Measurements from ENCODE around the gene SEZ6.

The SEZ6 gene

DNA sequence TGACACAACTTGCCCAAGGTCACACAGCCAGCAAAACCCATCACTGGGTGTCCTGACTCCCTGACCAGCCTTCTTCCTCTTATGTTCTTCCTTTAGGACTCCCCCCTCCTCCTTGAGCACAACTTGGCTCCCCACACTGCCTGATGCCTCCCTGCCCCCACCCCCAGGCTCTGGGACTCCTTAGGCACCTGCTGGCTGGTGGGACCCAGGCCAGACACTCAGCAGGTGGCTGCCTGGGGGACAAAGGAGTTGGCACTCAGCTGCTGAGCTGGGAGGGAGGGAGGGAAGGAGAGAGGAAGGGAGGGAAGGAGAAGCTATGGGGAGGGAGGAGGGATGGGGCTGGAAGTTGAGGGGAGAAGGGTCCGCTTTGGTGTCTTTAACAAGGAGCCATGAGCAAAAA is 8.0 kb downstream of the SEZ6 start:
- no peak for DNase-seq

DNA sequence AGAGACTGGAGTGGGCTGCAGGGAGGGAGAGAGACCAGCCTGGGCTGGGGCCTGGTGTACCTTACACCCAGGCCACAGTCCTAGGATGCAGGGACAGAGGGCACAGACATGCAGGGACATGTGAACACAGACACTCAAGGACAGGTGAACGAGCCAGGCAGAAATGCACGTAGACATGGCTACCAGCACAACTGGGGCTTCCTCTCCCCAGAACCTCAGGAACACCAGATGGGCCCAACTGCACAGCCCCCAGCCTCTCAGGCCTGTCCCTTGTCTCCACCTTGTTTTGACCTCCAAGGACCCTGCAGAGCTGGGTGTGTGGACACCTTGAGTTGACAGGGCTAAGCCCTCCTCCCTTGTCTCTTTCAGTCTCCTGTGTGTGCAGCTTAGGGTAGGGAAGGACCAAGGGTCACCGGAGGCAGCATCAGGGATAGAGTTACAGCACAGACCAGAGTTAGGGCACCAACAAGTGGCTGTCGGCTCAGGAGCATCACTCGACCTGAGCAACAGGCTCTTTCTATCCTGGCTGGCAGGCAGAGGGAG is 9.2 kb downstream of the SEZ6 start:
- DNase-seq, result no peak

DNA sequence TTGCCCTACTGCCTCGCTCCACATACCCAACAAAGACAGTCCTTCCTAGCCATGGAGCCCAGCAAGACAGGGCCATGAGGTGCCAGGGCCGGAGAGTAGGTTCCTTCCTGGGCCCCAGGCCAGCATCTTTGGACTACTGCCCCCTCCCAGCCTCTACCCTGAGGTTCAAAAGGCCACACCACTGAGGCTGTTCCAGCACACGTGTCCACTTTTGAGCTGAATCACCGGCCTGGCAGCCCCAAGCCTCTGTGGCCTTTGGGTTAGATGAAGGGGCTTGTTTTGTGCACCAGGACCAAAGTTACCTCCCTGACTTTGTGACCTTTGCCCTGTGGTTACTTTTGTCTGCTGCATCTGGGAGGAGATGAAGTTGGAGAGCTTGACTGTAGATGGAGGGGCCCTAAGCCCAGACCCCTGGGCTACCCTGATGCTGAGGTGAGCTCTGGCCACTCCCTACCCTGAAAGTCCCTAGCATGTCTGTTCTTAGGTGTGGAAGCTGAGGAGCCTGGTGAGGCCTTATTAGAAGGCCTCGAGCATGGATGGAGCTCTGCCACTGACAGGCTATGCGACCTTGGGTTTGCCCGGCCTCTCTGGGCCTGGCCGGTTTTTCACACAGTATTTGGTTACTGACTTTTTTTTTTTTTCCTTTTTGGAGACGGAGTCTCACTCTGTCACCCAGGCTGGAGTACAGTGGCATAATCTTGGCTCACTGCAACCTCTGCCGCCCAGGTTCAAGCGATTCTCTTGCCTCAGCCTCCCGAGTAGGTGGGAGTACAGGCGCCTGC is 12.0 kb downstream of the SEZ6 start:
- no peak for DNase-seq

DNA sequence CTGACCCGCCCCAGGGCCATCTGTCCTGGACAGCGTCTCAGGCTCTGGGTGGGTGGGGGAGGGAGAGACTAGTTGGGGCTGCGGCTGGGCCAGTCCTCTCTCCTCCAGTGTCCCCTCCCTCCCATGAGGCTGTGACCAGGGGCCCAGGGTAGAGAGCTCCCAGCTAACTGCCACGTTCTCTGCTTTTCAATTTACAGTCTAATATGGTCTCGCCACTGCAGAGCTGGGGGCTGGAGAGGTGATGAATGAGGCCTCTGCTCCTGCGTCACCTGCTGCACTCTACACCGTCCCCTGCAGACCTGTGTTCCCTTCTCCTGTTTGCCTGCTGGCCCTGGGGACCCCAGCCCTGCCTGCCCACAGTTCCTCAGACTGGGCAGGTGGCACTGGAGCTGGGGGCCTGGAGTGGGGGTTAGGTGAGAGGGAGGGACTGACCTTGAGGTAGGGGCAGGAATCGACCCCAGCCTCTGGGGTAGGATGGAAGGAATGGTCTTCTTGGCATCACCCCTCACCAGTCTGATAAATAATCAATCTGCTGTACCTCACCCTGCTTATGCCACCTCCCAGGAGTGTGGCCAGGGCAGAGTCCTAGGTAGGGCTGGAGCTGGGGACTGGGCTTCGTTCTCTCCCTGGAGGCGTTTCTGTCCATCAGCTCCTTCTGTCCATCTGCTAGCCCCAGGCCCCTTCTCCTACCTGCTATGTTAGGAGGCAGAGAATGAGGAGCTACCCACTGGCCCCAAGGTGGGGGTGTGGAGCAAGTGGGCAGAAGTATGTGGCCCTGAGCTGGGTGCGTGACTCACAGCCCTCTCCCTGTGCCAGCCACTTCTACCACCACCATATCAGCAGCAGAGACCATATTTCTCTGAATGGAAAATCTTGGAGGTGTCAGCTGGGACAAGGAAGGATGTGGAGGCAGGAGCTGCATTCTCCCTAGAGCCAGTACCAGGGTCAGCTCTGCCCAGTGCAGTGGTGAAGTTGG is 12.9 kb downstream of the SEZ6 start:
- no peak for DNase-seq

GRCh38 chr17:28992185-28992584 is 13.6 kb downstream of the SEZ6 start:
- DNase-seq, result no peak

- DNase-seq, result no peak
Measured at GRCh38 chr17:28991779-28992178, 14.1 kb downstream of the SEZ6 start.

- no peak for DNase-seq
Measured at GRCh38 chr17:28989028-28989427, 16.8 kb downstream of the SEZ6 start.

DNA sequence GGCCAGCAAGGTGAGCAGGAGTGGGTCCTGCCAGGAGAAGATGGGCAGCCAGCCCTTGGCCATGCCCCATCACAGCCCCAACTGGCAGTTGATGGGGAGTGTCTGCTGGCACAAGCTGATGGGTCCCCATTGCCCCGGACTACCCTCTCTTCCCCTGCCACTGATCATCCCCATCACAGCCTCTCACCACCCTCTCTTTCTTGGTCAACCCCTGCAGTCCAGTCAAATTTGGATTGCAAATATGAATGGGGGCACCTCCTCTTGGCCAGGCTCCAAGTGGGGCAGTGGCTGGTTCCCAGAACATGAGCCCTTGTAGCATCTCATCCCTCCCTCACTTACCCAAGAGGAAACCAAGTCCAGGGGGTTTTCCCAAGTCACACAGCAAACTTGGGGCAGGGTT is 17.4 kb downstream of the SEZ6 start:
- DNase-seq, result no peak

DNA sequence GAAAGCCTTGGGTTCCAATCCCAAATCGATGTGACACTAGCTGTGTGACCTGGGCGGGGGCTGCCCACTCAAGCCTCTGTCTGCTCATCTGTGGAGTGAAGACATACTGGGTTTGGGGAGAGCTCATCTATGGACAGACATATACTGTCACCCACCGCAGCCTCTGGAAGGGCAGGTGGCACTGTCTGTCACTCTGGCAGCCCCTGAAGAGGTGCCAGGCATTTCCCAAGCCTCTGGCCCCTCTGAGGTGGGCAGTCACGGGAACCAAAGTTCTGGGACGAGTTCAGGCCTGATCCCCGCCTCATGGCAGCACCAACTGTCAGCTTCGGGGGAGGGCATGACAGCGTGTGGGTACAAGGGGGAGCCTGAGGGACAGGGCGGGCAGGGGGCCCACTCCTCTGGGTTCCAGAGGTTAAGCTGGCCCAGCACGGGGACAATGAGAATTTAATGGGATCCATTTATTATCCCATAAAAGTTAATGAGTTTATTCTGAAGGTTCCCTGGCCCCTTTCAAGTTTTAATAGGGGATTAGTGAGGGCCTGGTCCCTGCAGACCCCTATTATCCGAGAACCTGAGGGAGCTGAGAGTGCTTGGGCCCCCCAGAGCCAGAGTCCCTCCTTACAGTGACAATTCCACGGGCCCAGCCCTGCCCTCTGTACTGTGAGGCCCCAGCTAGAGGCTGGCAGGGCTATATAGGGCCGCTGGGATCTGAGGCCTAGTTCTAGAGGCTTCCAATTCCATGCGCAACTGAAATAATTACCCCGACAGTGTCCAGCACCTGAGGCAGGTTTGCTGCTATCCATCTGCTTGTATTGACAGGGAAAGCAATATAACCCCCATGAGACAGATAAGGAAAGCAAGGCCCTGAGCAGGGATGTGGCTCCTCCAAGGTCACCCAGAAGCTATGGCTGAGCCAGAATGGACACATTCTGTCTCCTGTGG is 18.8 kb downstream of the SEZ6 start:
- no peak for DNase-seq

- no peak for DNase-seq
Measured at GRCh38 chr17:28985950-28986713, 19.7 kb downstream of the SEZ6 start.

DNA sequence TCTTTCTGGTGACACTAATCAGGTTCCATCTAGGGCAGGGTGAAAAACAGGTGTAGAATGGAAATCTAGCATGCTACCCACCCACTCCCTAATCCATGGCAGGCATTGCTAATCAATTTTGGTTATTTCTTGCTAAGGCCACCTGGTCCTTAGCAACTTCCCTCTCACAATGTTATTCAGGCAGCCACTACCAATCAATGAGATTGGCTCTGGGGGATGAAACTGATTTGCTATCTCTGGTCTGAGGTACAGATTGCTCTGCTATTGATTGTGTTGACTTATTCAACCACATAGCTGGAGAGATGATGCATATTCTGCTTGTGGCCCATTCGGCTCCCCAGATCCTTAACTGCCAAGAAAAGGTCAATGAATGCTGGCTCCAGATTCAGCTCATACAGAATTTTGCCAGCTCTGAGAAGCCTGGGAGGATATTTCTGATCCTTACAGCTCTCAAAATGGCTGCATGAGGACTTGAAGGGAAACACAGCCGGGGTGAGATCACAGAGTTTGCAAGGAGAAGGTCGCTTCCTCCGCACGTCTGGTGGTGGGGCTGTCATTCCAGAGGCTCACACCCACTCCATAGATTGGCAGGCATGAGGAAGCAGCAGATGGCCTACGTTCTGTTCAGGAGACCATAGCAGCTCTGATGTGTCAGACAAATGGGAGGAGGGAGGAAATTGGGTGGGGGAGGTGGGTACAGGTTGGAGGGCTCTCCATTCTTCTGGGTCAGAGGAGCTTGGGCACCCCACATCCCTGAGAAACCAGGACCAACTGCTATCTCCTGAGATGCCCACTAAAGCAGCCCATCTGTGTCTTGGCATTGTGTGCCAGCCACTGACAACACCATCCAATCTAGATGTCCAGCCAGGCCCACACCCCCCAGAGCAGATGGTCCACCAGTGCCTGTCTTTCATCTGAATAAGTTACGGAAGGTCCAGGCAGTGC is 22.3 kb downstream of the SEZ6 start:
- DNase-seq, result no peak

DNA sequence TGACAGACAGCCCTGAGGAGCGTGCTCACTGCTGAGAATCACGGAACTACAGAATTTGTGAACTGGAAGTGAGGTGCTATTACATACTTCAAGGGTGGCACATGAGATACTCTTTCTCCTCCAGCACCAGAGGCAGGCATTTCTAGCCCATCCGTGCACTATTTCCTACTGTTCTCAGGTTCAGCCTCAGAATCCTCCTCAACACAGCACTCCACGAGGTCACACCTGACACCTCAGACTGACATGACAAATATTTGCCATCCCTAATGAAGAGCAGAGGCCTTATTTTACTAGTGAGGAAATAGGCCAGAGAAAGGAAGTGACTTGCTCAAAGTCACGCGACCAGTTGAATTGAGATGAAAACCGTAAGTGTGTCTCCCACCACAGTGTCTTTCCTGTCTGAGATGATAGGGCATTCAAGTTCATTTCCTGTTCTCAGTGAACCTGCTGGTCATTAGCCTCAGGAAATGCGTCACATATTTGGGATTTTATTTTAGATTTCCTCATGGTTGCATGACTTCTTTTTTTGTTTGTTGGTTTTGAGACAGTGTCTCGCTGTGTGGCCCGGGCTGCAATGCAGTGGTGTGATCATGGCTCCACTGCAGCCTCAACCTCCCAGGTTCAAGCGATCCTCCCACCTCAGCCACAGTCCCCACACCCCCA is 23.6 kb downstream of the SEZ6 start:
- DNase-seq, result peak; percentile 80

GRCh38 chr17:28978356-28978964 is 27.4 kb downstream of the SEZ6 start:
- no peak for DNase-seq

- no peak for DNase-seq
Measured at GRCh38 chr17:28977659-28978355, 28.0 kb downstream of the SEZ6 start.

DNA sequence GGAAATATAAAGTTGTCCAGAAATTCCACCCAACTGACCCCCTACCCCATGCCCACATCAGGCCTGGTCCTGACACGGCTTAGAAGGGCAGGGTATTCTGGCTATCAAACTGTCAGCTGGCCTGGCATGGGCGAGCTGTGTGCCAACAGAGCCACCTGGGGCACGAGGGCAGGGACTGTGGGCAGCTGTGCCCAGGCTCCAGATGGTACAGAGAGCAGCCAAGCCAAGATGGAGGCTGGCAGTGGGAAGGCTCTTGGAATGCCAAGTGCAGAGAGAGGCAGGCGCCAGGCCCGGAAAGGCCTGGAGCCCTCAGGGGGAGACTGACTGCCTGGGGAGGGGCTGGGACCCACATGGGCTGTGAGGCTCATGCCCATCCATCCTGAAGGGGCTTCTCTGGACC is 30.2 kb downstream of the SEZ6 start:
- no peak for DNase-seq

GRCh38 chr17:28975031-28975430 is 30.8 kb downstream of the SEZ6 start:
- DNase-seq, result no peak

GRCh38 chr17:28974451-28974850 is 31.4 kb downstream of the SEZ6 start:
- DNase-seq, result no peak

DNA sequence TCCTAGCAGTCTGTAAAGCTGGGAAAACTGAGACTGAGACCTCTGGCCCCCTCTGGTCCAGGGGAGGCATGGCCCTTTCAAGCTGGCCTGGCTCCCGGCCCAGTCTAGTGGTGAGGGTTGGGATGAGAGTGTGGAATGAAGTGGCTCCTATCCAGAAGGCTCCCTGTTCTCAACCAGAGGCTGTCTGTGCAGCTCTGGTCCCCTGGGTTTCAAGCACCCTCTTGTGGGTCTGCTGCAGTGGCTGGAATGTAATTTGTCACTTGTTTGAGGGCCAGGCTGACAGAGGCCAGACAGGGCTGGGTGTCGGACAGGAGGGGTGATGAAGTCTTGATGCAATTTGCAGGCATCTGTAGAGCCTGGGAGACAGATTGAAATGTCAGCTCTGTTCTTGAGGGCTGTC is 32.4 kb downstream of the SEZ6 start:
- no peak for DNase-seq

DNA sequence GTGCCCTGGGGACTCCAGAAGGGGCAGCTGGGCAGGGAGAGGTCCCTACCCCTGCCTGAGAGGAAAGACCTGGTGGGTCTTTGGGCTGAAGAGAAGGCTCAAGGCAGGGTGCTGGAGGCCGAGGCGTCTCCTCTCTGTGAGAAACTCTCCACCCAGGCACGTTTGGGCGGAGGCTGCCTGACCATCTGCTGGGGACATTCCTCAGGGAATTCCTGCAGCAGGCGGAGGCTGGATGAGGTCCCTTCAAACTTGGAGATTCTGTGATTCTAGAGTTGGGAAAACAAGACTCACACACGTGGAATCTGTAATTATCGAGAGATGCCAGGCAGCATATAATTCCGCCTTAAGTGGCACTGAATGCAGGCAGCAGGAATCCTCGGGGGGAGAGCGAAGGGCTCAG is 33.4 kb downstream of the SEZ6 start:
- DNase-seq, result no peak
